HEK293 (cell line): ENCODE measurements around the gene GCNT1.

Source experiments
- CTCF ChIA-PET: fragments of 350-600 bp; formaldehyde crosslinking; extraction: SDS; loops from one replicate; lab custom pipeline; 2021; ENCODE audit warnings: antibody characterized with exemption; lab: Yijun Ruan, JAX
- POLR2A ChIA-PET: fragments of 300-600 bp; formaldehyde crosslinking; extraction: SDS; loops from one replicate; lab custom pipeline; 2020; ENCODE audit warnings: antibody characterized with exemption, inconsistent platforms; lab: Yijun Ruan, JAX
- H3K27ac ChIP-seq: fragments of 200-500 bp; sonication (Bioruptor generic); 2 replicates; pipeline ENCODE4 v1.5.1; 2014; ENCODE audit warnings: low read depth, low read length, control low read depth, inconsistent platforms; ENCODE audit errors: extremely low read depth
- H3K36me3 ChIP-seq, 2 experiments: fragments of 200-500 bp in 1 of 2; sonication (Bioruptor generic) in 1 of 2; 1 replicate in 1 of 2; 2 replicates in 1 of 2; pipeline ENCODE4 v1.5.1; 2014 to 2017; ENCODE audit warnings: inconsistent platforms in 2 of 2, low read length in 2 of 2; ENCODE audit not compliant: control insufficient read depth in 2 of 2, insufficient read depth in 1 of 2
- H3K4me1 ChIP-seq: fragments of 200-500 bp; sonication (Bioruptor generic); 2 replicates; pipeline ENCODE4 v1.5.1; 2014; ENCODE audit warnings: mild to moderate bottlenecking, low read length, inconsistent platforms; ENCODE audit not compliant: control insufficient read depth, insufficient read depth
- H3K4me3 ChIP-seq: 2 replicates; pipeline ENCODE4 v1.5.1; 2011; ENCODE audit warnings: low read depth, mild to moderate bottlenecking, control low read depth, low read length, moderate library complexity
- H3K9me3 ChIP-seq: fragments of 200-500 bp; sonication (Bioruptor generic); 2 replicates; pipeline ENCODE4 v1.5.1; 2014; ENCODE audit warnings: low read depth, low read length, inconsistent platforms; ENCODE audit not compliant: control insufficient read depth, insufficient read depth
- BCL11A ChIP-seq: fragments of 450-650 bp; formaldehyde crosslinking; IDR thresholded peaks from 2 replicates; pipeline ENCODE4 v1.5.1; 2016; ENCODE audit warnings: low read depth, missing biosample characterization, missing genetic modification characterization
- BCL6B ChIP-seq: fragments of 450-650 bp; formaldehyde crosslinking; IDR thresholded peaks from 2 replicates; pipeline ENCODE4 v1.5.1; 2017; ENCODE audit warnings: missing biosample characterization, missing genetic modification characterization
- GLIS2 ChIP-seq: fragments of 450-650 bp; formaldehyde crosslinking; IDR thresholded peaks from 2 replicates; pipeline ENCODE4 v1.5.1; 2016; ENCODE audit warnings: missing biosample characterization, missing genetic modification characterization
- OSR2 ChIP-seq: fragments of 450-650 bp; formaldehyde crosslinking; IDR thresholded peaks from 2 replicates; pipeline ENCODE4 v1.5.1; 2016; ENCODE audit warnings: missing biosample characterization, missing genetic modification characterization
- SALL2 ChIP-seq: fragments of 450-650 bp; formaldehyde crosslinking; IDR thresholded peaks from 2 replicates; pipeline ENCODE4 v1.5.0; 2017; ENCODE audit warnings: missing biosample characterization, mild to moderate bottlenecking, missing genetic modification characterization, borderline replicate concordance
- SP7 ChIP-seq: fragments of 450-650 bp; formaldehyde crosslinking; IDR thresholded peaks from 2 replicates; pipeline ENCODE4 v1.5.1; 2016; ENCODE audit warnings: missing biosample characterization, missing genetic modification characterization
- ZBTB20 ChIP-seq: fragments of 450-650 bp; formaldehyde crosslinking; IDR thresholded peaks from 2 replicates; pipeline ENCODE4 v1.5.1; 2016; ENCODE audit warnings: missing biosample characterization, missing genetic modification characterization
- ZFP41 ChIP-seq: fragments of 450-650 bp; formaldehyde crosslinking; IDR thresholded peaks from 2 replicates; pipeline ENCODE4 v1.5.1; 2016; ENCODE audit warnings: missing biosample characterization, missing genetic modification characterization, borderline replicate concordance
- ZNF16 ChIP-seq: fragments of 450-650 bp; formaldehyde crosslinking; IDR thresholded peaks from 2 replicates; pipeline ENCODE4 v1.5.1; 2016; ENCODE audit warnings: low read depth, missing biosample characterization, missing genetic modification characterization
- ZNF174 ChIP-seq: fragments of 450-650 bp; formaldehyde crosslinking; IDR thresholded peaks from 2 replicates; pipeline ENCODE4 v1.5.0; 2017; ENCODE audit warnings: missing biosample characterization, mild to moderate bottlenecking, missing genetic modification characterization
- ZNF214 ChIP-seq: fragments of 450-650 bp; formaldehyde crosslinking; IDR thresholded peaks from 2 replicates; pipeline ENCODE4 v1.5.1; 2017; ENCODE audit warnings: missing biosample characterization, mild to moderate bottlenecking, missing genetic modification characterization, borderline replicate concordance
- ZNF280D ChIP-seq: fragments of 450-650 bp; formaldehyde crosslinking; IDR thresholded peaks from 2 replicates; pipeline ENCODE4 v1.5.1; 2016; ENCODE audit warnings: missing biosample characterization, missing genetic modification characterization
- ZNF366 ChIP-seq: fragments of 450-650 bp; formaldehyde crosslinking; conservative IDR thresholded peaks from 2 replicates; pipeline ENCODE4 v1.5.1; 2016; ENCODE audit warnings: missing biosample characterization, missing genetic modification characterization
- ZNF37A ChIP-seq: fragments of 450-650 bp; IDR thresholded peaks from 2 replicates; pipeline ENCODE4 v1.5.1; 2018; ENCODE audit warnings: missing biosample characterization, missing genetic modification characterization
- ZNF416 ChIP-seq: fragments of 450-650 bp; formaldehyde crosslinking; IDR thresholded peaks from 2 replicates; pipeline ENCODE4 v1.5.1; 2016; ENCODE audit warnings: missing biosample characterization, missing genetic modification characterization
- ZNF544 ChIP-seq: fragments of 450-650 bp; formaldehyde crosslinking; IDR thresholded peaks from 2 replicates; pipeline ENCODE4 v1.5.0; 2017; ENCODE audit warnings: missing biosample characterization, missing genetic modification characterization
- ZNF548 ChIP-seq: fragments of 450-650 bp; formaldehyde crosslinking; IDR thresholded peaks from 2 replicates; pipeline ENCODE4 v1.5.1; 2016; ENCODE audit warnings: missing biosample characterization, missing genetic modification characterization
- ZNF558 ChIP-seq: fragments of 450-650 bp; formaldehyde crosslinking; IDR thresholded peaks from 2 replicates; pipeline ENCODE4 v1.5.1; 2016; ENCODE audit warnings: missing biosample characterization, missing genetic modification characterization
- ZNF677 ChIP-seq: fragments of 450-650 bp; IDR thresholded peaks from 2 replicates; pipeline ENCODE4 v1.5.0; 2018; ENCODE audit warnings: missing biosample characterization, mild to moderate bottlenecking, missing genetic modification characterization, moderate library complexity
- ZNF791 ChIP-seq: fragments of 450-650 bp; formaldehyde crosslinking; IDR thresholded peaks from 2 replicates; pipeline ENCODE4 v1.5.1; 2016; ENCODE audit warnings: missing biosample characterization, missing genetic modification characterization
- TF ChIP-seq, protein P1 (sequence below): fragments of 450-650 bp; IDR thresholded peaks from 2 replicates; pipeline ENCODE4 v1.5.1; 2018; ENCODE audit warnings: missing biosample characterization, missing genetic modification characterization
- TF ChIP-seq, protein P2 (sequence below): fragments of 450-650 bp; formaldehyde crosslinking; IDR thresholded peaks from 2 replicates; pipeline ENCODE4 v1.5.1; 2016; ENCODE audit warnings: missing biosample characterization, missing genetic modification characterization, low read depth
- TF ChIP-seq, protein P3 (sequence below): fragments of 450-650 bp; formaldehyde crosslinking; IDR thresholded peaks from 2 replicates; pipeline ENCODE4 v1.5.1; 2016; ENCODE audit warnings: missing biosample characterization, missing genetic modification characterization

Gene GCNT1

GRCh38 chr9:76510446-76510845 is 51.5 kb downstream of the GCNT1 start:
- H3K4me3 ChIP-seq: no peak overlapping the region
- no peaks in the 10 kb centered on the region for H3K4me1 ChIP-seq
- CTCF ChIA-PET: interaction anchor here (1.1 kb wide), 1 partner anchor 37 kb away, joined by 4 read pairs; no protein-coding TSS in a partner anchor
- TF ChIP-seq BCL6B (tag by site-specific recombination) (no peak), OSR2 (tag by site-specific recombination) (no peak), ZNF16 (tag by site-specific recombination) (no peak), SP7 (no peak), ZNF544 (tag by site-specific recombination) (no peak), SALL2 (tag by site-specific recombination) (no peak)
- TF ChIP-seq, protein P1, sequence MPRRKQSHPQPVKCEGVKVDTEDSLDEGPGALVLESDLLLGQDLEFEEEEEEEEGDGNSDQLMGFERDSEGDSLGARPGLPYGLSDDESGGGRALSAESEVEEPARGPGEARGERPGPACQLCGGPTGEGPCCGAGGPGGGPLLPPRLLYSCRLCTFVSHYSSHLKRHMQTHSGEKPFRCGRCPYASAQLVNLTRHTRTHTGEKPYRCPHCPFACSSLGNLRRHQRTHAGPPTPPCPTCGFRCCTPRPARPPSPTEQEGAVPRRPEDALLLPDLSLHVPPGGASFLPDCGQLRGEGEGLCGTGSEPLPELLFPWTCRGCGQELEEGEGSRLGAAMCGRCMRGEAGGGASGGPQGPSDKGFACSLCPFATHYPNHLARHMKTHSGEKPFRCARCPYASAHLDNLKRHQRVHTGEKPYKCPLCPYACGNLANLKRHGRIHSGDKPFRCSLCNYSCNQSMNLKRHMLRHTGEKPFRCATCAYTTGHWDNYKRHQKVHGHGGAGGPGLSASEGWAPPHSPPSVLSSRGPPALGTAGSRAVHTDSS (tag by site-specific recombination): no peak
- TF ChIP-seq, protein P2, sequence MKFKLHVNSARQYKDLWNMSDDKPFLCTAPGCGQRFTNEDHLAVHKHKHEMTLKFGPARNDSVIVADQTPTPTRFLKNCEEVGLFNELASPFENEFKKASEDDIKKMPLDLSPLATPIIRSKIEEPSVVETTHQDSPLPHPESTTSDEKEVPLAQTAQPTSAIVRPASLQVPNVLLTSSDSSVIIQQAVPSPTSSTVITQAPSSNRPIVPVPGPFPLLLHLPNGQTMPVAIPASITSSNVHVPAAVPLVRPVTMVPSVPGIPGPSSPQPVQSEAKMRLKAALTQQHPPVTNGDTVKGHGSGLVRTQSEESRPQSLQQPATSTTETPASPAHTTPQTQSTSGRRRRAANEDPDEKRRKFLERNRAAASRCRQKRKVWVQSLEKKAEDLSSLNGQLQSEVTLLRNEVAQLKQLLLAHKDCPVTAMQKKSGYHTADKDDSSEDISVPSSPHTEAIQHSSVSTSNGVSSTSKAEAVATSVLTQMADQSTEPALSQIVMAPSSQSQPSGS (tag by site-specific recombination): no peak
- H3K9me3 ChIP-seq: no peaks in the 10 kb centered on the region
- H3K36me3 ChIP-seq: no peaks in the 10 kb centered on the region
- POLR2A ChIA-PET: no interaction called here
- H3K27ac ChIP-seq: no peak overlapping the region

DNA sequence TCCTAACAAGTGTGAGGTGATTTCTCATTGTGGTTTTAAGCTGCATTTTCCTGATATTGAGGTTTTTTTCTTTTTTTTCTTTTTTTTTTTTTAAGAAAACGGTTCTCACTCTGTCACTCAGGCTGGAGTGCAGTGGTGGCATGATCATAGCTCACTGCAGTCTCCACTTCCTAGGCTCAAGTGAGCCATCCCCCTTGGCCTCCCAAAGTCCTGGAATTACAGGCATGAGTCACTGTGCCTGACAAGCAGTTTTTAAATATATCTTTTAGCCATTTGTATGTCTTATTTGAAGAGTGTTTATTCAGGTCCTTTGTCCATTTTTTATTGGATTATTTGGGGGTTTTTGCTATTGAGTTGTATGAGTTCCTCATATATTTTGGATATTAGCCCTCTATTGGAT is 53.8 kb downstream of the GCNT1 start:
- H3K36me3 ChIP-seq: no peaks in the 10 kb centered on the region
- ChIA-PET POLR2A (no interaction called here), CTCF (no interaction called here)
- H3K4me3 ChIP-seq: no peak overlapping the region
- H3K27ac ChIP-seq: no peak overlapping the region
- no peaks in the 10 kb centered on the region for H3K9me3 ChIP-seq
- TF ChIP-seq ZNF280D (tag by site-specific recombination): no peak
- TF ChIP-seq ZNF37A (tag by site-specific recombination): no peak
- no peak for TF ChIP-seq ZNF548 (tag by site-specific recombination)
- no peak for TF ChIP-seq ZNF558 (tag by site-specific recombination)
- H3K4me1 ChIP-seq: peaks cover 4% of the 10 kb centered on the region; the same call in 1 of the 2 replicates

- no peak for TF ChIP-seq ZNF174 (tag by site-specific recombination)
- TF ChIP-seq ZBTB20 (tag by site-specific recombination): no peak
- no peak for TF ChIP-seq ZFP41 (tag by site-specific recombination)
- TF ChIP-seq ZNF214 (tag by site-specific recombination): no peak
- TF ChIP-seq ZNF791 (tag by site-specific recombination): no peak
- no peak for TF ChIP-seq ZNF416 (tag by site-specific recombination)
- no peak for TF ChIP-seq GLIS2
- no peak for TF ChIP-seq BCL11A (tag by site-specific recombination)
- TF ChIP-seq ZNF677 (tag by site-specific recombination): no peak
- no peak for TF ChIP-seq ZNF366
- TF ChIP-seq, protein P3, sequence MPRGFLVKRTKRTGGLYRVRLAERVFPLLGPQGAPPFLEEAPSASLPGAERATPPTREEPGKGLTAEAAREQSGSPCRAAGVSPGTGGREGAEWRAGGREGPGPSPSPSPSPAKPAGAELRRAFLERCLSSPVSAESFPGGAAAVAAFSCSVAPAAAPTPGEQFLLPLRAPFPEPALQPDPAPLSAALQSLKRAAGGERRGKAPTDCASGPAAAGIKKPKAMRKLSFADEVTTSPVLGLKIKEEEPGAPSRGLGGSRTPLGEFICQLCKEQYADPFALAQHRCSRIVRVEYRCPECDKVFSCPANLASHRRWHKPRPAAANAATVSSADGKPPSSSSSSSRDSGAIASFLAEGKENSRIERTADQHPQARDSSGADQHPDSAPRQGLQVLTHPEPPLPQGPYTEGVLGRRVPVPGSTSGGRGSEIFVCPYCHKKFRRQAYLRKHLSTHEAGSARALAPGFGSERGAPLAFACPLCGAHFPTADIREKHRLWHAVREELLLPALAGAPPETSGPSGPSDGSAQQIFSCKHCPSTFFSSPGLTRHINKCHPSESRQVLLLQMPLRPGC (tag by site-specific recombination): no peak
- no peak for TF ChIP-seq SP7
- Histone ChIP-seq H3K4me3 (no peak overlapping the region), H3K36me3 (no peaks in the 10 kb centered on the region), H3K4me1 (peaks cover 4% of the 10 kb centered on the region; the same call in 1 of the 2 replicates), H3K9me3 (no peaks in the 10 kb centered on the region), H3K27ac (no peak overlapping the region)
- POLR2A ChIA-PET: interaction anchor here (0.6 to 0.8 kb wide), 2 partner anchors 56 to 972 kb away, joined by 3 read pairs; no protein-coding TSS in a partner anchor
- CTCF ChIA-PET: interaction anchor here (0.6 to 1.5 kb wide), 4 partner anchors 54 to 142 kb away, joined by 3 to 4 read pairs (median 3); no protein-coding TSS in a partner anchor
Measured at GRCh38 chr9:76516350-76516749, 57.4 kb downstream of the GCNT1 start.
